AG08395 (cell line): ENCODE results near the gene ZNF112.
"Not testable (repeated sequence)": the region's sequence is repeated elsewhere in the genome, so short reads cannot be mapped to it uniquely, and the experiment has no call there.

Experiments used
- DNase-seq: peaks from one replicate; pipeline ENCODE4 v3.0.0; 2012; ENCODE audit warnings: mixed read lengths, low spot score

Gene ZNF112

DNA sequence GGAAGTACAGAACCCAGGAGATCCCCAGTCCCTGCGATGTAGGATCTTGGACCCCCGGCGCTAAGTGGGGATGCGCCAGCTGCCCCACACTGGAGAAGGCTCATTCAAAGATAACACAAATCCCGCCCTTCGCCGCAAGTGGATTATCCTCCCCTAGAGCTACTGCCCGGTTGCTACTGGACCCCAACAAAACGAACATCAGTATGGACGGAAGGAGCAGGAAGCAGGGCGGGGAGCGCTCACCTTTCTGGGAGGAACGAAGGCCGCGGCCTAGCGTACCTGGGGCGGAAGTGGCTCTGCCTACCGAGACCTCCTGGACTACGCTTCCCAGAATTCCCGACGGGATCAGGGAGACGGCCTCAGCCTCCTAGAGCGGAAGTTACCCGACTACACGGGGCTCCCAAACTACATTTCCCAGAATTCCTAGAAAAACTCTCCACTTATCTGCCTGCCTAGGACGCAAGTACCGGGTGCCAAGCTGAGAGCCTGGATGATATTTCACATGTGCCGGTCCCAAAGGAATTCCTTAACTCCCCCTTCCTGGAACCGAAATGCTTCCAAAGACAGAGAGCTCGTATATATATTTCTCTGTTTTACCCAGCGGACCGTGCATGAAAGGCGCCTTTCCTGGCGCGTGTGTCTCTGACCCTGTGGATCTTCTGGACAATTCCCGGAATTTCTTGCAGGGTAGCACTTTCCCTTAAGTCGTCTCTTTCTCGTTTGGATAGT lies at the start of gene ZNF112:
Gene ZNF112 (minus strand): TSS at position 298 of the 729 bp plus-strand sequence. CDS start 16,141 bp downstream, outside the sequence.
- peak; percentile 77 for DNase-seq

DNA sequence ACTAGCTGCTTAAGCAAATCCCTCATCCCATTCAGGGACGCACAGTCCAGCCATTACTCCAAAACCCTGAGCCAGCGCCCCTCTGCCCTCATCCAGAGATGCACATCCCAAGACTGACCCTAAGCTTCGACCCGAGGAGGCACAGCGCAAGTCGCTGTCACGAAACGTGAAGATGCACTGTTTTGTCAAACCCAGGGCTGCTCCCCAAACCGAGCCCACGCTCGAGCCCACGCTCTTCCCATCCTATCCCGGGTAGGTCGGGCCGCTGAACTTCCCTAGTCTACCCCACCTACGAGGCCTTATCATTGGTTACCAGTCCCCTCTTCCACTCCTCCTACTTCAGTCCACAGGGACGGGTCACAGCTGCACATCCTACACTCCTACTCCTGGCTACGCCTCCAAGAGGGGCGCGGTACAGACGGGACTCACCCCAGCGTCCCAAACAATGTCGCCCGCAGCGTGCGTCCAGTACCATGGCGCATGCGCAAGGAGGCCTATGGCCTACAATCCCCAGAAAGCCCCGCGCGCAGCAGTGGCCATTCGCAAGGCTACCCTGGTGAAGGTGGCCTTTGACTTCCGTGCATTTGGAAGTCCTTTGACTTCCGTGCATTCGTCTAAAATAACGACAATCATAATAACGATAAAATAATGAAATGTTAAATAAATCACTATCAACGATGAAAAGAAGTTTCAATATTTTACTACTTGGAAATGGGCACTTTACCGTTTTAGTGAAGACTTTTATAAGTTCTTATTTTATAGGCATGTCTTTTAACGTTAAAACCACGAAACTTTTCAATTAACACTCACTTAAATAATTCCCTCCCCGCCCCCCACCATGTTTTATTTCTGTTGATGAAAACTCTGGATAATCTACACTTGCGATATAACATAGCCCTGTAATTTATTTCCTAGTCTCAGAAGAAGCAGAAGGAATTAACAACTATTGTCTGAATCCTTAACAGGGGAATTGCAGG lies 44.9 kb upstream of the ZNF112 start, which contains the start of gene ZNF285:
Gene ZNF285 (minus strand): TSS at position 470 of the 977 bp plus-strand sequence. CDS start 4,395 bp downstream, outside the sequence.
- peak; percentile 99 for DNase-seq

DNA sequence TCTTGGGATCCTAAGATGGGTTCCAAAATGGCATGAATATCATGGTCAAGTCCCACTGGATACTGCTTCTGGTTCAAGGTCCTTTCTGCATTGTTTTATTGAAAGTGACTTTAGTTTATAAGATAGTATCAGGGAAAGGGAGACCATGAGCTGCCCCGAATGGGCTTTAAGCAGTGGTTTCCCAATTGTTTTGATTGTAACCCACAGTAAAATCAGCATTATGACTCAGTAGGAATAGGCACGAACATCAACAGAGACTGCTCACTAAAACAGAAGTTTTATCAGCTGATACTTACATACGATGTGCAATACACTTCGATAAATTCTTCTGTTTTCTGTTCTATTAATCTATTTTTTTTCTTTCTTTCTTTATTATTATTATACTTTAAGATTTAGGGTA lies 32.8 kb upstream of the ZNF112 start:
- not testable (repeated sequence) for DNase-seq

GRCh38 chr19:44374789-44375188 lies 18.3 kb upstream of the ZNF112 start:
- no peak for DNase-seq

DNA sequence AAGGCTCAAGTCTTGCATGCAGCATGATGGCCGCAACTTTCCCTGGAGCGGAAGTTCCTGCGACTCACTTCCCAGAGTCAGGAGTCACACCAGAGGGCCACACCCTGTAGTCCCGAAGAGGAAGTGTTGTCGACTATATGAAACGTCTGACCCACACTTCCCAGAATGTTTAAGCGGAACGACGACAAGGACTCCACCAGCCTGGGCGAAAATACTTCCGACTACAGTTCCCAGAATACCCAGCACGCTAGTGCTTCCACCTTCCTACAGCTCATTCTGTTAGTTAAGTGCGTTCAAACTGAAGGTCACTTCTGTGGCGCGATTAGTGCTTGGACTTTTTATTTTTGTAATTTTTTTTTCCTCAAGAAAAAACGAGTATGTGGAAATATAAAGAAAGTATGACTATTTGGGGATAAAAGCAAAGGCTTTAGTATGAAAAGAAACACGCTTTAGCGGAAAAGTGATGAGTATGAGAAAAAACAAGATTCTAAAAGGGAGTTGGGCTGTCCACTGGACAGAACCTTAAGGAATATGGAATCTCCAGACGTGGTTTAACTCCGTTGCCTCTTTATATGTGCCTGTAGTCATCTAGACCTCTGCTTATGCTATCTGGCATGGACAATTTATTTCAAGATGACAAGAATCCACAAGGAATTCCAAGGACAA lies 15.5 kb upstream of the ZNF112 start:
- no peak for DNase-seq

GRCh38 chr19:44367024-44367423 lies 10.5 kb upstream of the ZNF112 start:
- DNase-seq = no peak

- no peak for DNase-seq
These were observed 9.9 kb downstream of the ZNF112 start for GRCh38 chr19:44346556-44346955.

GRCh38 chr19:44345959-44346358 lies 10.5 kb downstream of the ZNF112 start:
- DNase-seq = no peak

GRCh38 chr19:44344255-44344654 lies 12.2 kb downstream of the ZNF112 start:
- DNase-seq = no peak

GRCh38 chr19:44341794-44342193 lies 14.7 kb downstream of the ZNF112 start:
- DNase-seq = no peak

DNA sequence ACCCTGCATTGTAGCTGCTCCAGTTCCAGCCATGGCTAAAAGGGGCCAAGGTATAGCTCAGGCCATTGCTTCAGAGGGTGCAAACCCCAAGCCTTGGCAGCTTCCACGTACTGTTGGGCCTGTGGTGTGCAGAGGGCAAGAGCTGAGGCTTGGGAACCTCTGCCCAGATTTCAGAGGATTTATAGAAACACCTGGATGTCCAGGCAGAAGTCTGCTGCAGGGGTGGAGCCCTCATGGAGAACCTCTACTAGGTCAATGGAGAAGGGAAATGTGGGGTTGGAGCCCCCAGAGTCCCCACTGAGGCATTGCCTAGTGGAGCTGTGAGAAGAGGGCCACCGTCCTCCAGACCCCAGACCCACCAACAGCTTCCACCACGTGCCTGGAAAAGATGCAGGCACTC lies 21.8 kb downstream of the ZNF112 start:
- not testable (repeated sequence) for DNase-seq

DNA sequence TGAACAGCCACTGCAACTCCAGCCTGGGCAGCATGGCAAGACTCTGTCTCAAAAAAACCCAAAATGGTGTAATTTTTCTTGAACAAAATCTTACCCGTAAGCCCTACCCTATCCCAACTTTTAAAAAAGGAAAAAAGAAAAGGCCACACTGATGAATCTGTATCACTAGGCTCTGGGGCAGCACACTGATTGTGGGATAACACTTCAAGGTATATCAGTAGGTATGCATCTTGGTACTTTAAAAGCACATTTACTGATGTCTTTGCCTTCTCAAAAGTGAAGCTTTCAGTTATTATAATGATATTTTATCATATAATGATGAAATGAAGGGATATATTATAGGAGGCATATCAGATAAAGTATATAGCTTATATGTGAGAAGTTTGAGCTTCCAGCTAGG lies 24.3 kb downstream of the ZNF112 start:
- no peak for DNase-seq

- DNase-seq = no peak
These were observed 40.6 kb downstream of the ZNF112 start for GRCh38 chr19:44315883-44316282.

- no peak for DNase-seq
These were observed 43.2 kb downstream of the ZNF112 start for GRCh38 chr19:44313231-44313630.

GRCh38 chr19:44308011-44308410 lies 48.5 kb downstream of the ZNF112 start:
- peak; percentile 46 for DNase-seq

- DNase-seq = no peak
These were observed 50.2 kb downstream of the ZNF112 start for GRCh38 chr19:44306283-44306682.

GRCh38 chr19:44305457-44305856 lies 51.0 kb downstream of the ZNF112 start:
- no peak for DNase-seq

DNA sequence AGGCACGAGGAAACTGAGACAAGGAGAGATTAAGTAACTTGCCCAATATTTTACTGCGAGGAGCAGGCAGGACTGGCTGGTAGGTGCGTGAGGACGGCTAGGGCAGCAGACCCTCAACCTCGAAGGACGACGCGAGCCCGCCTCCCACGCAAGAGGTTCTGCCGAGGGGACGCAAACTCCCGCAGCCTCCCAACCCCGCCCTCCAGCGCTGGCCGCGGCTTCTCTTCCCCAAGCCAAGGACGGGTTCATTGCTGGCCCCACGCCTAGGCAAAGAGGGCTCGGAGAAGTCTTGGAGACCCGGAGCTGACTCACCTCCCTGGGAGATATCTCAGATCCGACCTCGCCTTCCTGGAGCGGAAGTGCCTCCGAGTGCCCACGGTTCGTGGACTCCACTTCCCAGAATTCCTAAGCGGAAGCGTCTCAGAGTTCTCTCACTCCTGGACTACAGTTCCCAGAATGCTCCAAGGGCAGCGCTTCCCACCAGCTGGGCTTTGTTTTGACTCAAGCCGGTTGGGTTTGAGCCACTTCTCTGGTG lies 51.8 kb downstream of the ZNF112 start, which contains the start of gene ZNF235:
Gene ZNF235 (minus strand): TSS at position 367 of the 535 bp plus-strand sequence. CDS start 1,621 bp downstream, outside the sequence.
- peak; percentile 95 for DNase-seq

- DNase-seq = peak; percentile 40
These were observed 52.4 kb downstream of the ZNF112 start for GRCh38 chr19:44303976-44304568.

DNA sequence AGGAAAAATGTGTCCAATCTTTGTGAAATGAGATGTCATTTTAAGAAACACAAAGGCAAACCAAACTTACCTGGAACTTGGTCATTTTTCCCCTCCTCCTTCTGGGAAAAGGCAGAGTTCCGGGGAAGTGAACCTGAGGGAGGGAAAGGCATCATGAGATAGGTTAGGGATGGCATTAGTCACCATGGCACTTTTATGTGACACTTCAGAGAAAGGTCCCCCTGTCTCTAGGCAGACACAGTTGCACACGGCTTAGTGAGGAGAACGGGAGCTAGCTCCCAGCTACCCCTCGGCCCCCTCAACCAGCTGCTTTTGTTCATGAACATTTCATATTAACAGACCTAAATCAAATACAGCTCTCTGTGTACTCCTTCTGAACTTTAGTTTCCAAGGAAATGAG lies 53.2 kb downstream of the ZNF112 start:
- no peak for DNase-seq

- DNase-seq = no peak
These were observed 71.5 kb downstream of the ZNF112 start for GRCh38 chr19:44284968-44285367.
